Tibial nerve (tissue), 4 donors: ENCODE measurements around the gene PGGHG. TPM values are rescaled to one million over a fixed set of nuclear protein-coding genes. Genes with fewer than 3 reads are reported as not detected.
"Not testable (repeated sequence)": the region's sequence is repeated elsewhere in the genome, so short reads cannot be mapped to it uniquely, and the experiment has no call there.

Experiments used
- DNase-seq, 2 donors: peaks; one replicate each; pipeline ENCODE4 v3.0.0-alpha.2; 2019; ENCODE audit warnings: low spot score in 2 of 2
- H3K27ac ChIP-seq, 4 donors: fragments of 200-600 bp; sonication (generic) in 3 of 4; one replicate each; pipeline ENCODE4 v1.5.1; 2017 to 2019; ENCODE audit warnings: mild to moderate bottlenecking in 1 of 4
- H3K27me3 ChIP-seq, 2 donors: fragments of 200-600 bp; sonication (generic) in 1 of 2; one replicate each; pipeline versions ENCODE4 v1.5.1 to v1.6.0; 2017 to 2019
- H3K36me3 ChIP-seq, 3 donors: fragments of 200-600 bp; sonication (generic); one replicate each; pipeline ENCODE4 v1.5.1; 2018 to 2019
- H3K4me1 ChIP-seq, 4 donors: fragments of 200-600 bp; sonication (generic) in 3 of 4; one replicate each; pipeline ENCODE4 v1.5.1; 2017 to 2019
- H3K4me3 ChIP-seq, 4 donors: fragments of 200-600 bp; sonication (generic) in 3 of 4; one replicate each; pipeline ENCODE4 v1.5.1; 2017 to 2019; ENCODE audit warnings: mild to moderate bottlenecking in 1 of 4, moderate library complexity in 1 of 4
- H3K9me3 ChIP-seq, 4 donors: fragments of 200-600 bp; sonication (generic) in 3 of 4; one replicate each; pipeline ENCODE4 v1.5.1; 2017 to 2019
- EP300 ChIP-seq, 2 donors: sonication (generic); formaldehyde crosslinking; IDR thresholded peaks; one replicate each; pipeline ENCODE4 v1.6.1; 2017; ENCODE audit warnings: antibody characterized with exemption in 2 of 2, mild to moderate bottlenecking in 1 of 2
- POLR2A ChIP-seq, 2 donors: fragments of 450-650 bp; IDR thresholded peaks; one replicate each; pipeline ENCODE4 v1.6.1; 2017; ENCODE audit warnings: antibody characterized with exemption in 2 of 2, mild to moderate bottlenecking in 2 of 2, moderate library complexity in 2 of 2
- WGBS, 2 donors: methylation state at CpG; one replicate each; pipeline ENCODE4 v1.1.5; 2018; 5-methylcytosine and 5-hydroxymethylcytosine counted together
- total RNA-seq, 4 donors: library from RNA; depleted of rRNA; stranded (reverse); fragments of >200 nt; gene quantifications; one replicate each; pipeline ENCODE4 v1.1.0, GENCODE V29; 2016
- TF ChIP-seq, protein P1 (sequence below), 5 experiments: fragments of 200-600 bp in 3 of 5; fragments of 450-650 bp in 2 of 5; sonication (generic) in 3 of 5; IDR thresholded peaks; one replicate each; pipeline ENCODE4 v1.5.1; 2016 to 2019; ENCODE audit warnings: antibody characterized with exemption in 5 of 5, mild to moderate bottlenecking in 3 of 5, moderate library complexity in 2 of 5

Gene PGGHG
- total RNA-seq, 4 donors from 2014 or later = 43.7 to 166 (median 55.6) TPM

DNA sequence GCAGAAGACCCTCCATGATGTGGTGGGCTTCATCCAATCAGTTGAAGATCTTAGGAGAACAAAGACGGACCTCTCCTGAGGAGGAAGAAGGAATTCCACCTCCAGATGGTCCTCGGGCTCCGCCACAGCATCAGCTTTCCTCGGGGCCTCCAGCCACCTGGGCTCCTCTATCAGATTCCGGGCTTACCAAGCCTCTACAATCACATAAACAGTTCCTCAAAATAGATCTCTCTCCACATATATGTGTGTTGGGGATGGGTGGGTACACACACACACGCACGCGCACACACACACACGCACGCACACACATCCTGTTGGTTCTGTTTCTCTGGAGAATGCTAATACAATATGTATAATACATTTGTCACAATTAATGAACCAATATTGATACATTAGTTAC, 29.5 kb upstream of the PGGHG start:
- Histone ChIP-seq H3K9me3 (no peaks in the 10 kb centered on the region), H3K4me3 (no peak overlapping the region), H3K27ac (no peak overlapping the region), H3K4me1 (no peaks in the 10 kb centered on the region), H3K36me3 (no peaks in the 10 kb centered on the region), H3K27me3 (no peaks in the 10 kb centered on the region)
- 81% methylated on average over 10 of the region's 10 CpGs for WGBS, 2 donors
- TF ChIP-seq POLR2A (IDR thresholded peaks at IDR 0.05) (no peak), EP300 (IDR thresholded peaks at IDR 0.05) (no peak)
- TF ChIP-seq, protein P1, sequence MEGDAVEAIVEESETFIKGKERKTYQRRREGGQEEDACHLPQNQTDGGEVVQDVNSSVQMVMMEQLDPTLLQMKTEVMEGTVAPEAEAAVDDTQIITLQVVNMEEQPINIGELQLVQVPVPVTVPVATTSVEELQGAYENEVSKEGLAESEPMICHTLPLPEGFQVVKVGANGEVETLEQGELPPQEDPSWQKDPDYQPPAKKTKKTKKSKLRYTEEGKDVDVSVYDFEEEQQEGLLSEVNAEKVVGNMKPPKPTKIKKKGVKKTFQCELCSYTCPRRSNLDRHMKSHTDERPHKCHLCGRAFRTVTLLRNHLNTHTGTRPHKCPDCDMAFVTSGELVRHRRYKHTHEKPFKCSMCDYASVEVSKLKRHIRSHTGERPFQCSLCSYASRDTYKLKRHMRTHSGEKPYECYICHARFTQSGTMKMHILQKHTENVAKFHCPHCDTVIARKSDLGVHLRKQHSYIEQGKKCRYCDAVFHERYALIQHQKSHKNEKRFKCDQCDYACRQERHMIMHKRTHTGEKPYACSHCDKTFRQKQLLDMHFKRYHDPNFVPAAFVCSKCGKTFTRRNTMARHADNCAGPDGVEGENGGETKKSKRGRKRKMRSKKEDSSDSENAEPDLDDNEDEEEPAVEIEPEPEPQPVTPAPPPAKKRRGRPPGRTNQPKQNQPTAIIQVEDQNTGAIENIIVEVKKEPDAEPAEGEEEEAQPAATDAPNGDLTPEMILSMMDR (IDR thresholded peaks at IDR 0.05) = no peak
- no peak for DNase-seq

DNA sequence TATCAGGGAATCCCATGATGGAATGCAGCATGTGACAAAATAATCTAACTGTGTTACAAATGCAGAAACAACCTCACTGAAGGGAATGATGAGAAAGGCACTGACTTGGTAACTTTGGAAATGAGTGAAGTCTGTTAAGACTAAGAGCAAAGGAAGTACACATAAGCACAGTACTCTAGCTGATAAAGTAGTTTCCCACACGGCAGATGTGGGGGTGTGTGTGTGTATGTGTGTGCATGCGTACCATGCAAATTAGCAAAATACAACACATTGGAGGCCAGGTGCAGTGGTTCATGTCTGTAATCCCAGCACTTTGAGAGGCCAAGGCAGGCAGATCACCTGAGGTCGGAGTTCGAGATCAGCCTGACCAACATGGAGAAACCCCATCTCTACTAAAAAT, 27.3 kb upstream of the PGGHG start:
- no peaks in the 10 kb centered on the region for H3K36me3 ChIP-seq
- no peaks in the 10 kb centered on the region for H3K27me3 ChIP-seq
- H3K27ac ChIP-seq = no peak overlapping the region
- WGBS, 2 donors = 81 to 88% methylated on average over 4 of the region's 4 CpGs
- H3K4me3 ChIP-seq = no peak overlapping the region
- H3K4me1 ChIP-seq = no peaks in the 10 kb centered on the region
- no peak for TF ChIP-seq EP300 (IDR thresholded peaks at IDR 0.05)
- TF ChIP-seq, protein P1 (IDR thresholded peaks at IDR 0.05) = no peak
- TF ChIP-seq POLR2A (IDR thresholded peaks at IDR 0.05) = no peak
- H3K9me3 ChIP-seq = peaks cover 0 to 11% (median 0%) of the 10 kb centered on the region in 4 donors
- DNase-seq = no peak

DNA sequence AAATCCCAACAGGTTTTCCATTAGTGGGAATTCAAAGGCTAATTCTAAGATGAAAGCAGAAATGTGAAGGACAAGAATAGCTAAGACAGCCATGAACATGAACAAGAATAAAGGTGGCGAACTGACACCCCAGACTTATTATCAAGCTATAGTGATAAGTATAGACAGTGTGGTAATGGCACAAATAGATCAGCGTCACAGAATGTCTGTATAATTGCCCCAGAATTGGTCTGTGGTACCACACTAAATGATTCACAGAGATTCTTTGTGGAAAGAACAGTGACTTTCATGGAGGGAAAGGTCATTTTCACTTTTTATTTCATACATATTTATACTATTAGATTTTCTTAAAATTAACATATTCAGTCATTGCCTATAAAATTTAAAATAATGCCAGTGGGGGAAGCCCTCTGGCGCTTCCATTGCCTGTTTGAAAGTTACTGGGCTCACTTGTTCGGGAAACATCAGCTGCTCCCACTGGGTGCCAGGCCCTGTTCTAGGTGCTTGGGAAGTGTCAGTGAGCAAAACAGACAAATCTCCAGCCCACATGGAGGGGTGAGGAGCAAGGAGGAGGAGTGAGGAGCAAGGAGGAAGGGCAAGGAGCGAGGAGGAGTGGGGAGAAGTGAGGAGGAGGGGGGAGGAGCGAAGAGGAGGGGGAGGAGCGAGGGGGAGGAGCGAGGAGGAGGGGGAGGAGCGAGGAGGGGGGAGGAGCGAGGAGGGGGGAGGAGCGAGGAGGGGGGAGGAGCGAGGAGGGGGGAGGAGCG, 22.1 kb upstream of the PGGHG start:
- DNase-seq = peak in 1 of 2 donors; percentile 27
- Histone ChIP-seq H3K9me3 (peaks cover 0 to 11% (median 0%) of the 10 kb centered on the region in 4 donors), H3K4me1 (peaks cover 0 to 24% (median 8%) of the 10 kb centered on the region in 4 donors), H3K27me3 (no peaks in the 10 kb centered on the region), H3K4me3 (no peak overlapping the region), H3K27ac (peak overlapping the region in 2 of 4 donors; percentile 38 to 58), H3K36me3 (no peaks in the 10 kb centered on the region)
- TF ChIP-seq POLR2A (IDR thresholded peaks at IDR 0.05) (no peak), EP300 (IDR thresholded peaks at IDR 0.05) (no peak)
- TF ChIP-seq, protein P1 (IDR thresholded peaks at IDR 0.05) = no peak
- WGBS, 2 donors = 60 to 65% methylated on average over 5 to 6 of the region's 13 CpGs

DNA sequence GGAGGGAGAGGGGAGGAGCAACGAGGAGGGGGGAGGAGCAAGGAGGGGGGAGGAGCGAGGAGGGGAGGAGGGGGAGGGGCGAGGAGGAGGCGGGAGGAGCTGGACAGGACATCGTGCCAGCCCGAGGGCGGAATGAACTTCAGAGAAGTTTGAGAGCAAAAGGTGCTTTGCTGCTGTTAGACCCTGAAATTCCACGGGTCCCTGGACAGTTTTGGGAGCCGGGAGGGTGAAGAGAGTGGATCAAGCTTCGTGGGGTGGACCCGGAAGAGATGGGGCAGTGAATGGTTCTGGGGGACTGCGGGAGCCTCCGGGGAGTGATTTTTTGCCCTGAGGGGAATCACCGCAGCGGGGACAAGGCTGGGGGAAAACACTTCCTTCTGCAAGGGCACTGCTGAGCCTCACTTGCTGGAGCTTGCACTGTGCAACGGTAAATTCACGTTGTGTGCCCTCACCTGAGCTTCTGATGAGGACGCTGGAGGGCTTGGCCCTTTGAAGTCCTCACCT, 21.4 kb upstream of the PGGHG start:
- peak overlapping the region; percentile 67 to 87 (median 84) for H3K27ac ChIP-seq
- no peaks in the 10 kb centered on the region for H3K27me3 ChIP-seq
- peak in 1 of 2 donors; percentile 53 for DNase-seq
- WGBS, 2 donors = 39 to 41% methylated on average over 15 of the region's 18 CpGs
- H3K4me1 ChIP-seq = peaks cover 0 to 24% (median 8%) of the 10 kb centered on the region in 4 donors
- peak overlapping the region; percentile 17 to 50 (median 28) for H3K4me3 ChIP-seq
- TF ChIP-seq POLR2A (IDR thresholded peaks at IDR 0.05) (peak in 1 of 2 donors; percentile 46), EP300 (IDR thresholded peaks at IDR 0.05) (no peak)
- TF ChIP-seq, protein P1 (IDR thresholded peaks at IDR 0.05) = no peak
- peaks cover 0 to 11% (median 0%) of the 10 kb centered on the region in 4 donors for H3K9me3 ChIP-seq
- no peaks in the 10 kb centered on the region for H3K36me3 ChIP-seq

DNA sequence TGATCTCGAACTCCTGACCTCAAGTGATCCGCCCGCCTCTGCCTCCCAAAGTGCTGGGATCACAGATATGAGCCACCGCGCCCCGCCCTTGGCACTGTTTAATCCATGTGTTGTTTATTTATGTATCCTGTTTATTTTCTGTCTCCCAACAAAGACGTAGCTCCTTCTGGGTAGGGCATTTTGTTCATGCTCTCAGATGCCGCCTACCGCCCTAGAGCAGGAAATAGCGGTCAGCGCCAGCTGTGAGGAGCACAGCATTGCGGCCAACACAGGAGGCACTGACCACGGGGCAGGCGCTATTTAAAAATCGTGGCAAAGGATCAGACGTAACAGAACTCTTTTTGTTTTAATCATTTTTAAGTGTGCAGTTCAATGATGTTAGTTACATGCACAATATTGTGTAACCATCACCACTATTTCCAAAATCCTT, 20.2 kb upstream of the PGGHG start:
- Histone ChIP-seq H3K27ac (peak overlapping the region; percentile 67 to 87 (median 84)), H3K4me3 (peak overlapping the region; percentile 17 to 50 (median 28)), H3K9me3 (peaks cover 0 to 11% (median 0%) of the 10 kb centered on the region in 4 donors), H3K4me1 (peaks cover 0 to 24% (median 8%) of the 10 kb centered on the region in 4 donors)
- DNase-seq = peak; percentile 48 to 53
- 48 to 50% methylated on average over 16 of the region's 16 CpGs for WGBS, 2 donors
- H3K27me3 ChIP-seq, H3K36me3 ChIP-seq: not testable (repeated sequence)
- TF ChIP-seq, protein P1 (IDR thresholded peaks at IDR 0.05) = peak in 1 of 5 experiments; percentile 15
- peak in 1 of 2 donors; percentile 56 for TF ChIP-seq EP300 (IDR thresholded peaks at IDR 0.05)
